Measurements from ENCODE around the gene PPP6R2.
A peak's percentile ranks its signal among the peaks of the same experiment; 100 is the strongest.

The PPP6R2 gene

DNA sequence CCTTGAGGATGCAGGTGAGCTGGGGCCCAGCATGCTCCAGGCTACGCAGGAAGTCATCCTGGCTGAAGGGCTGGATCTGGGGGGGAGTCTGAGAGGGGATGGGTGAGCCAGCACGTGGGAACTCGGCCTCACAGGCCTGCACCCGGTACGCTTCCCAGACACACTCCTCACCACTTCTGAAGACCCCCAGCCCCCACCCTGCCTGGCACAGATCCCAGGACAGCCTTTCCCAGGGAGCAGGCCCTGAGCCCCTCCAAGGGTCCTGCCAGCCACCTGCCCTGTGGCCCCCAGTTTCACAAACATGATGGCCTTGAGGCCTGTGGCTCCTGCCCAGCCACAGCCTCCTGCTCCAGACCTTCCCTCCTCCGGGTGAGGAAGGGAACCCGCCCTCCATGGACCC, 30.1 kb upstream of the PPP6R2 start:
- no peak overlapping the region for H3K4me3 ChIP-seq (ENCODE audit: low read depth, low read length)
- ChIA-PET POLR2A (no interaction called here), CTCF (no interaction called here)
- no peaks in the 10 kb centered on the region for H3K4me1 ChIP-seq (ENCODE audit: control insufficient read depth, insufficient read depth, low read length)
- TF ChIP-seq, protein P1, sequence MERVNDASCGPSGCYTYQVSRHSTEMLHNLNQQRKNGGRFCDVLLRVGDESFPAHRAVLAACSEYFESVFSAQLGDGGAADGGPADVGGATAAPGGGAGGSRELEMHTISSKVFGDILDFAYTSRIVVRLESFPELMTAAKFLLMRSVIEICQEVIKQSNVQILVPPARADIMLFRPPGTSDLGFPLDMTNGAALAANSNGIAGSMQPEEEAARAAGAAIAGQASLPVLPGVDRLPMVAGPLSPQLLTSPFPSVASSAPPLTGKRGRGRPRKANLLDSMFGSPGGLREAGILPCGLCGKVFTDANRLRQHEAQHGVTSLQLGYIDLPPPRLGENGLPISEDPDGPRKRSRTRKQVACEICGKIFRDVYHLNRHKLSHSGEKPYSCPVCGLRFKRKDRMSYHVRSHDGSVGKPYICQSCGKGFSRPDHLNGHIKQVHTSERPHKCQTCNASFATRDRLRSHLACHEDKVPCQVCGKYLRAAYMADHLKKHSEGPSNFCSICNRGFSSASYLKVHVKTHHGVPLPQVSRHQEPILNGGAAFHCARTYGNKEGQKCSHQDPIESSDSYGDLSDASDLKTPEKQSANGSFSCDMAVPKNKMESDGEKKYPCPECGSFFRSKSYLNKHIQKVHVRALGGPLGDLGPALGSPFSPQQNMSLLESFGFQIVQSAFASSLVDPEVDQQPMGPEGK (tag by site-specific recombination; IDR thresholded peaks at IDR 0.05), result 0 out of 2 replicates have a peak, but pooled peaks have one; percentile 24
- TF ChIP-seq, protein P2, sequence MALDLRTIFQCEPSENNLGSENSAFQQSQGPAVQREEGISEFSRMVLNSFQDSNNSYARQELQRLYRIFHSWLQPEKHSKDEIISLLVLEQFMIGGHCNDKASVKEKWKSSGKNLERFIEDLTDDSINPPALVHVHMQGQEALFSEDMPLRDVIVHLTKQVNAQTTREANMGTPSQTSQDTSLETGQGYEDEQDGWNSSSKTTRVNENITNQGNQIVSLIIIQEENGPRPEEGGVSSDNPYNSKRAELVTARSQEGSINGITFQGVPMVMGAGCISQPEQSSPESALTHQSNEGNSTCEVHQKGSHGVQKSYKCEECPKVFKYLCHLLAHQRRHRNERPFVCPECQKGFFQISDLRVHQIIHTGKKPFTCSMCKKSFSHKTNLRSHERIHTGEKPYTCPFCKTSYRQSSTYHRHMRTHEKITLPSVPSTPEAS (tag by site-specific recombination; IDR thresholded peaks at IDR 0.05), result no peak
- TF ChIP-seq ZSCAN30 (tag by site-specific recombination; IDR thresholded peaks at IDR 0.05) (no peak), KLF9 (tag by site-specific recombination; IDR thresholded peaks at IDR 0.05; ENCODE audit: low read depth) (no peak), HOXD13 (CRISPR knock-in tag; IDR thresholded peaks at IDR 0.05; ENCODE audit: borderline replicate concordance) (no peak), ZNF248 (tag by site-specific recombination; IDR thresholded peaks at IDR 0.05) (no peak), ZNF777 (tag by site-specific recombination; IDR thresholded peaks at IDR 0.05; ENCODE audit: borderline replicate concordance) (no peak), ATF2 (tag by site-specific recombination; IDR thresholded peaks at IDR 0.05; ENCODE audit: low read depth) (no peak), ZBTB7A (tag by site-specific recombination; IDR thresholded peaks at IDR 0.05; ENCODE audit: low read depth) (0 out of 2 replicates have a peak, but pooled peaks have one; percentile 56), GLIS2 (tag by site-specific recombination; IDR thresholded peaks at IDR 0.05) (peak; percentile 10; the same call in 1 of the 2 replicates), ZNF561 (tag by site-specific recombination; IDR thresholded peaks at IDR 0.05; ENCODE audit: borderline replicate concordance) (no peak), ZNF157 (tag by site-specific recombination; IDR thresholded peaks at IDR 0.05) (no peak), PRDM10 (tag by site-specific recombination; IDR thresholded peaks at IDR 0.05) (no peak), SP2 (tag by site-specific recombination; IDR thresholded peaks at IDR 0.05) (no peak), OSR2 (tag by site-specific recombination; IDR thresholded peaks at IDR 0.05) (no peak), ZNF548 (tag by site-specific recombination; IDR thresholded peaks at IDR 0.05) (no peak), ZNF266 (tag by site-specific recombination; IDR thresholded peaks at IDR 0.05; ENCODE audit: low read depth) (no peak)
- TF ChIP-seq, protein P3, sequence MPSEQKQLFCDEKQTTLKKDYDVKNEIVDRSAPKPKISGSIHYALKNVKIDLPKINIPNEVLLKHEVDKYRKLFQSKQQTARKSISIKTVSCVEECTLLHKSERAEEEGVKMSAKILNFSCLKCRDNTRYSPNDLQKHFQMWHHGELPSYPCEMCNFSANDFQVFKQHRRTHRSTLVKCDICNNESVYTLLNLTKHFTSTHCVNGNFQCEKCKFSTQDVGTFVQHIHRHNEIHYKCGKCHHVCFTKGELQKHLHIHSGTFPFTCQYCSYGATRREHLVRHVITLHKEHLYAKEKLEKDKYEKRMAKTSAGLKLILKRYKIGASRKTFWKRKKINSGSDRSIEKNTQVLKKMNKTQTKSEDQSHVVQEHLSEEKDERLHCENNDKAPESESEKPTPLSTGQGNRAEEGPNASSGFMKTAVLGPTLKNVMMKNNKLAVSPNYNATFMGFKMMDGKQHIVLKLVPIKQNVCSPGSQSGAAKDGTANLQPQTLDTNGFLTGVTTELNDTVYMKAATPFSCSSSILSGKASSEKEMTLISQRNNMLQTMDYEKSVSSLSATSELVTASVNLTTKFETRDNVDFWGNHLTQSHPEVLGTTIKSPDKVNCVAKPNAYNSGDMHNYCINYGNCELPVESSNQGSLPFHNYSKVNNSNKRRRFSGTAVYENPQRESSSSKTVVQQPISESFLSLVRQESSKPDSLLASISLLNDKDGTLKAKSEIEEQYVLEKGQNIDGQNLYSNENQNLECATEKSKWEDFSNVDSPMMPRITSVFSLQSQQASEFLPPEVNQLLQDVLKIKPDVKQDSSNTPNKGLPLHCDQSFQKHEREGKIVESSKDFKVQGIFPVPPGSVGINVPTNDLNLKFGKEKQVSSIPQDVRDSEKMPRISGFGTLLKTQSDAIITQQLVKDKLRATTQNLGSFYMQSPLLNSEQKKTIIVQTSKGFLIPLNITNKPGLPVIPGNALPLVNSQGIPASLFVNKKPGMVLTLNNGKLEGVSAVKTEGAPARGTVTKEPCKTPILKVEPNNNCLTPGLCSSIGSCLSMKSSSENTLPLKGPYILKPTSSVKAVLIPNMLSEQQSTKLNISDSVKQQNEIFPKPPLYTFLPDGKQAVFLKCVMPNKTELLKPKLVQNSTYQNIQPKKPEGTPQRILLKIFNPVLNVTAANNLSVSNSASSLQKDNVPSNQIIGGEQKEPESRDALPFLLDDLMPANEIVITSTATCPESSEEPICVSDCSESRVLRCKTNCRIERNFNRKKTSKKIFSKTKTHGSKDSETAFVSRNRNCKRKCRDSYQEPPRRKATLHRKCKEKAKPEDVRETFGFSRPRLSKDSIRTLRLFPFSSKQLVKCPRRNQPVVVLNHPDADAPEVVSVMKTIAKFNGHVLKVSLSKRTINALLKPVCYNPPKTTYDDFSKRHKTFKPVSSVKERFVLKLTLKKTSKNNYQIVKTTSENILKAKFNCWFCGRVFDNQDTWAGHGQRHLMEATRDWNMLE (tag by site-specific recombination; conservative IDR thresholded peaks at IDR 0.05; ENCODE audit: low read depth), result no peak
- H3K36me3 ChIP-seq (ENCODE audit: control insufficient read depth in 2 of 2, insufficient read depth in 1 of 2, low read length in 2 of 2), result no peaks in the 10 kb centered on the region
- H3K27ac ChIP-seq (ENCODE audit: extremely low read depth, low read depth, low read length), result no peak overlapping the region
- no peaks in the 10 kb centered on the region for H3K9me3 ChIP-seq (ENCODE audit: control insufficient read depth, insufficient read depth, low read depth, low read length)
